ENCODE data around the gene PPHLN1.
"Not testable (repeated sequence)": the region's sequence is repeated elsewhere in the genome, so short reads cannot be mapped to it uniquely, and the experiment has no call there.

PPHLN1 gene

GRCh38 chr12:42370013-42370412 lies 44.0 kb downstream of the PPHLN1 start:
- DNase-seq (ENCODE audit: low read depth in 2 of 2): no peak

- peak; percentile 12 for DNase-seq (ENCODE audit: low read depth in 2 of 2)
These were observed 46.3 kb downstream of the PPHLN1 start for GRCh38 chr12:42372154-42372791.

GRCh38 chr12:42373669-42374068 lies 47.7 kb downstream of the PPHLN1 start:
- no peak for DNase-seq (ENCODE audit: low read depth in 2 of 2)

- DNase-seq (ENCODE audit: low read depth in 2 of 2): no peak
These were observed 54.8 kb downstream of the PPHLN1 start for GRCh38 chr12:42380733-42381132.

DNA sequence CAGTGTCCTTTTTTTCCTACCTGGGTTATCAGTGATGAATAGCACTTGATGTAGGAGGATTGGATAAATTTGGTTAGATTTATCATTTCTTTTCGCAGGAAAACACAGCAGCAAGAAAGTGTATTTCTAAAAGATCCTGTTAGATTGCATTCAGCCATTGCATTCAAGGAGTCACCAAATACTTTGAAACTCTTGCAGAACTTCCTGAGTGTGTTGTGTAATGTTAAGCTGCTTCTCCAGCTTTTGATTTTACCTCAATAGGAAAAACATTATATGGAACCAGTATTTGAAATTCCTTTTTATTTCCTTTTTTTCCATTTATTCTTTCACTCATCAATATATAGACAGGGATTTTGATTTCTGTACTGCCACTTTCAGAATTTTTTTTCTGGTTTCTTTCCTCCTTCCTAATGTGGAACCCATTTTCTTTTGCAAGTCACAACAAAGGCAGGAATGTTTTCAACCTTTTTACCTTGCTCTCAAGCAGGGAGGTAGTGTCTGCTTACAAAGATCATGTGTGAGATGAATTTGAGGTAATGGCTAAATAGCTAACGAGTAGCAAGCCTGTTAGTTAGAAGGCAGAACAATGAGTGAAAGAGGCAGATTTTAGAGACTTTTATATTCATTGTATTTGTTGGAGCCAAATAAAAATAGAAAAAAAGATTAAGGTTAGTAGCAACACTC lies 56.2 kb downstream of the PPHLN1 start:
- peak; percentile 2 to 3 for DNase-seq (ENCODE audit: low read depth in 2 of 2)

- no peak for DNase-seq (ENCODE audit: low read depth in 2 of 2)
These were observed 59.4 kb downstream of the PPHLN1 start for GRCh38 chr12:42385326-42385841.

GRCh38 chr12:42386308-42386707 lies 60.3 kb downstream of the PPHLN1 start:
- no peak for DNase-seq (ENCODE audit: low read depth in 2 of 2)

- not testable (repeated sequence) for DNase-seq (ENCODE audit: low read depth in 2 of 2)
These were observed 62.1 kb downstream of the PPHLN1 start for GRCh38 chr12:42388086-42388485.

GRCh38 chr12:42394429-42394828 lies 68.5 kb downstream of the PPHLN1 start:
- no peak for DNase-seq (ENCODE audit: low read depth in 2 of 2)

DNA sequence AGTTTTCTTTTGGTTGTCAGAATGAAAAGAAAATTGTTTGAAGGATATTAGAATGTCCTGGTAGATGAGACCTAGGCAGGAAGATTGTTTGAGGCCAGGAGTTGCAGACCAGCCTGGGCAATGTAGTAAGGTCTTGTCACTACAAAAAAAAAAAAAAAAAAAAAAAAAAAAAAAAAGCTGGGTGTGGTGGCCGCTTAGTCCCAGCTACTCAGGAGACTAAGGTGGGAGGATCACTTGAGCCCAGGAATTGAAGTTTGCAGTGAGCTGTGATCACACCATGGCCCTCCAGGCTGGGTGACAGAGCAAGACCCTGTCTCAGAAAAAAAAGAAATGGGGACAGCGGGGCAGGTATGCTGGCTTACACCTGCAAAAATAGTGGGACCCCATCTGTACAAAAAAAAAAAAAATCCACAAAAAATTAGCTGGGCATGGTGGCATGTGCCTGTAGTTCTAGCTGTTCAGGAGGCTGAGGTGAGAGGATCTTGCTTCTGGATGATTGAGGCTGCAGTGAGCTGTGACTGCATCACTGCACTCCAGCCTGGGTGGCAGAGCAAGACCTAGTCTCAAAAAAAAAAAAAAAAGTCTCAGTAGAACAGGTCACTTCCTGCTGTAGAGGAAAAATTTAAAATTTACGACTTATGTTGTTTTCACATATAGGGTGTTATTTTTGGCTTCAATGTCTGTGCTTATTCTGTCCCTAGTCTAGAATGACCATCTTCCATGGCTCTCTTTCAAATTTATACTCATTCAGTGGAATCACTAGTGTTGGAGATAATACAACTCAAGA lies 70.7 kb downstream of the PPHLN1 start:
- no peak for DNase-seq (ENCODE audit: low read depth in 2 of 2)

GRCh38 chr12:42402821-42403411 lies 76.9 kb downstream of the PPHLN1 start:
- no peak for DNase-seq (ENCODE audit: low read depth in 2 of 2)

- DNase-seq (ENCODE audit: low read depth in 2 of 2): no peak
These were observed 81.3 kb downstream of the PPHLN1 start for GRCh38 chr12:42407306-42407705.

- no peak for DNase-seq (ENCODE audit: low read depth in 2 of 2)
These were observed 83.5 kb downstream of the PPHLN1 start for GRCh38 chr12:42409471-42409870.

GRCh38 chr12:42410340-42410739 lies 84.4 kb downstream of the PPHLN1 start:
- no peak for DNase-seq (ENCODE audit: low read depth in 2 of 2)

DNA sequence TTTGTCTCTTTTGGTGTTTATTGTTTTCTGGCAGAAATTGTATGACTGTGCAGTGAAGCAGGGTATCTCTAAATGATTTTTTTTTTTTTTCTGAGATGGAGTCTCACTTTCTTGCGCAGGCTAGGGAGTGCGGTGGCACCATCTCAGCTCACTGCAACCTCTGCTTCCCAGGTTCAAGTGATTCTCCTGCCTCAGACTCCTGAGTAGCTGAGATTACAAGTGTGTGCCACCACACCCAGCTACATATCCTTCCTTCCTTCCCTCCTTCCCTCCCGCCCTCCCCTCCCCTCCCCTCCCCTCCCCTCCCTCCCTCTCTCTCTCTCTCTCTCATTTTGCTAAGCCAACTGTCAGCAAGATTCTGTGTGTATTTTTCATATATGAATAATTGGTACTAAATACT lies 94.4 kb downstream of the PPHLN1 start:
- DNase-seq (ENCODE audit: low read depth in 2 of 2): no peak

DNA sequence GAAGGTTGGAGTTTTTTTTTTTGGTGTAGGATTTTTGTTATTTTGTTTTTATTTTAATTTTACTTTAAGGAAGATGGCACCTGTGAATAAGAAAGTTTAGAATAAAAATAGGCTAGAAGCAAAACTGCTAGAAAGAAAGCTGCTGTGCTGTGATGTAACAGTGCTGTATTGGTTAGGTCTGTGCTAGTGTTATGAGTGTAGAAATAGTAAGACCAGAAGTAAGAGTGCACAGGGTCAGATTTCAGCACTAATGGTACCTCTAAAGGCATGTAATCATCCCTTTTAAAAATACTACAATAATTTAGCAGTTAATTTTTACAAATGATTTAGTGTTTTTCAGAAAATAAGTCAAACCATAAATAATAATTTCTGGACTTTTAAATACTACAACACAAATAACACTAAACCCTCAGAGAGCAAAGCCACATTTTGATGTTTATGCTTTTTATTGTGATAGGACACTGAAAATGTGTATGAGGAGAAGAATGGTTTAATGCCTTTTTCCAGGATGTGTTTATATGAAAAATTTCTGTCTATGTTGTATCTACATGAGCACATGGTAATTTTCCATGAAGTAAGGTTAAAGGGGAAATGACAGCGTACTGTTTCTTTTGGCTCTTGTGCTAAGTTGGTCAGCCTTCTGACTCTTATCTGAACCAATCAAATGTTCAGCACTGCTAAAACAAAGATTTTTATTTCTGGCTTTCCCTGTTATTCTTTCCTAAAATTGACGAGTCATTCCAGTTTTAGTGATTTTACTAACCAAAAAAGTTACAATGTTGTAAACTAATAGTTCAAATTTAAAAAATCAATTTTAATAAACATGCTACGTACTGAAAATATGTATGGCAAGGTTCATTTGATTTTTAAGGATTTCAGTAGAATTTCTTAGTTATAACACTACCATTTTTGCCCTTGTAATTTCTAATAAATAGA lies 96.1 kb downstream of the PPHLN1 start:
- DNase-seq (ENCODE audit: low read depth in 2 of 2): peak; percentile 2 to 5

DNA sequence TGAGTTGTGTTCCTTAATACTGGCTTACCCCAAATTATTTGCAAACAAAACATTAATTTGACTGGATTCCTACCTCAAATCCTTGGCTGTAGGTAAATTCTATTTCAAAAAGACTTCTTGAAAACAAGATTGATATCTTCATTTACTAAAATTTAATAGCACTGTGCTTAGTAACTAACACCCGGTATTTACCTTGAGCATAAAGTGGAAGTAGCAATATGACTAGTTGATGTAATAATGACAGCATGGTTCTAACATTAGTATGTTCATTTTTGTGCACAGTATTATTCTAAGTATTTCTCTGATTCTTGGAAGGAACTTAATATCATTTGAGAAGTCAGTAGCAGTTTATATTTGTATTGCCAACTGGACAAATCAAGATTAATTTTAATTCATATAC lies 96.8 kb downstream of the PPHLN1 start:
- DNase-seq (ENCODE audit: low read depth in 2 of 2): no peak

- DNase-seq (ENCODE audit: low read depth in 2 of 2): peak; percentile 2 to 7
These were observed 100.8 kb downstream of the PPHLN1 start for GRCh38 chr12:42426746-42427145.

DNA sequence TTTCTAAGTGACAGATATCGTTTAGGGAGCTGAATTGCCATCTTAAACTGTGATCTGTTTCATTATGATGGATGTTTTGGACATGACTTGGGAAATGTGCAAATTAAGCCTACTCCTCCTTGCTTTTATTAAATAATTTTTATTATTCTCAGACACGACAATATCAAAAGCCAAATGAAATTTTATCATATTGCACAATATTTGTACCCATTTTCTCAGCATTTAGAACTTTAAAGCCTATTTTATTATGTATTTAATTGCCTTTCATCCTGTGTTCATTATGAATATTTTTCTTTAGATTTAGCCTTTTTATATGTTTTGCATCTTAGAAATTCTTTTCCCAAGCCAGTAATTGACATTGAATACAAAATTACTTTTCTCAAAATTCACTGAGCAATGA lies 102.9 kb downstream of the PPHLN1 start:
- no peak for DNase-seq (ENCODE audit: low read depth in 2 of 2)

GRCh38 chr12:42432517-42433140 lies 106.7 kb downstream of the PPHLN1 start:
- DNase-seq (ENCODE audit: low read depth in 2 of 2): no peak

DNA sequence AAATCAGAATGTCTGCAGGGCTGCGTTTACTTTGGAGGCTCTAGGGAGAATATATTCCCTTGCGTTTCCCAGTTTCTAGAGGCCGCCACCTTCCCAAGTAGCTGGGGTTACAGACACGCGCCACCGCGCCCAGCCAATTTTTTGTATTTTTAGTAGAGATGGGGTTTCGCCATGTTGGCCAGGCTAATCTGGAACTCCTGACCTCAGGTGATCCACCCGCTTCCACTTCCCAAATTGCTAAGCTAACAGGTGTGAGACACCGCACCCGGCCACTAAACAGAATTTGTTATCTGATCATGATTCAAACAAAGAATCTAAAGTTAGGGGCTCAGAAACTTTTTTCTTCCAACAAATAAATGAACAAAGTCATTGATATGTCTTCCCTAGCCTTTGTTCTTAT lies 114.6 kb downstream of the PPHLN1 start:
- DNase-seq (ENCODE audit: low read depth in 2 of 2): no peak
